ENCODE measurements around the gene PLEKHF1.

- TF ChIP-seq, protein P1, sequence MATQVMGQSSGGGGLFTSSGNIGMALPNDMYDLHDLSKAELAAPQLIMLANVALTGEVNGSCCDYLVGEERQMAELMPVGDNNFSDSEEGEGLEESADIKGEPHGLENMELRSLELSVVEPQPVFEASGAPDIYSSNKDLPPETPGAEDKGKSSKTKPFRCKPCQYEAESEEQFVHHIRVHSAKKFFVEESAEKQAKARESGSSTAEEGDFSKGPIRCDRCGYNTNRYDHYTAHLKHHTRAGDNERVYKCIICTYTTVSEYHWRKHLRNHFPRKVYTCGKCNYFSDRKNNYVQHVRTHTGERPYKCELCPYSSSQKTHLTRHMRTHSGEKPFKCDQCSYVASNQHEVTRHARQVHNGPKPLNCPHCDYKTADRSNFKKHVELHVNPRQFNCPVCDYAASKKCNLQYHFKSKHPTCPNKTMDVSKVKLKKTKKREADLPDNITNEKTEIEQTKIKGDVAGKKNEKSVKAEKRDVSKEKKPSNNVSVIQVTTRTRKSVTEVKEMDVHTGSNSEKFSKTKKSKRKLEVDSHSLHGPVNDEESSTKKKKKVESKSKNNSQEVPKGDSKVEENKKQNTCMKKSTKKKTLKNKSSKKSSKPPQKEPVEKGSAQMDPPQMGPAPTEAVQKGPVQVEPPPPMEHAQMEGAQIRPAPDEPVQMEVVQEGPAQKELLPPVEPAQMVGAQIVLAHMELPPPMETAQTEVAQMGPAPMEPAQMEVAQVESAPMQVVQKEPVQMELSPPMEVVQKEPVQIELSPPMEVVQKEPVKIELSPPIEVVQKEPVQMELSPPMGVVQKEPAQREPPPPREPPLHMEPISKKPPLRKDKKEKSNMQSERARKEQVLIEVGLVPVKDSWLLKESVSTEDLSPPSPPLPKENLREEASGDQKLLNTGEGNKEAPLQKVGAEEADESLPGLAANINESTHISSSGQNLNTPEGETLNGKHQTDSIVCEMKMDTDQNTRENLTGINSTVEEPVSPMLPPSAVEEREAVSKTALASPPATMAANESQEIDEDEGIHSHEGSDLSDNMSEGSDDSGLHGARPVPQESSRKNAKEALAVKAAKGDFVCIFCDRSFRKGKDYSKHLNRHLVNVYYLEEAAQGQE (IDR thresholded peaks at IDR 0.05; ENCODE audit: low read depth) = no peak
- TF ChIP-seq, protein P2, sequence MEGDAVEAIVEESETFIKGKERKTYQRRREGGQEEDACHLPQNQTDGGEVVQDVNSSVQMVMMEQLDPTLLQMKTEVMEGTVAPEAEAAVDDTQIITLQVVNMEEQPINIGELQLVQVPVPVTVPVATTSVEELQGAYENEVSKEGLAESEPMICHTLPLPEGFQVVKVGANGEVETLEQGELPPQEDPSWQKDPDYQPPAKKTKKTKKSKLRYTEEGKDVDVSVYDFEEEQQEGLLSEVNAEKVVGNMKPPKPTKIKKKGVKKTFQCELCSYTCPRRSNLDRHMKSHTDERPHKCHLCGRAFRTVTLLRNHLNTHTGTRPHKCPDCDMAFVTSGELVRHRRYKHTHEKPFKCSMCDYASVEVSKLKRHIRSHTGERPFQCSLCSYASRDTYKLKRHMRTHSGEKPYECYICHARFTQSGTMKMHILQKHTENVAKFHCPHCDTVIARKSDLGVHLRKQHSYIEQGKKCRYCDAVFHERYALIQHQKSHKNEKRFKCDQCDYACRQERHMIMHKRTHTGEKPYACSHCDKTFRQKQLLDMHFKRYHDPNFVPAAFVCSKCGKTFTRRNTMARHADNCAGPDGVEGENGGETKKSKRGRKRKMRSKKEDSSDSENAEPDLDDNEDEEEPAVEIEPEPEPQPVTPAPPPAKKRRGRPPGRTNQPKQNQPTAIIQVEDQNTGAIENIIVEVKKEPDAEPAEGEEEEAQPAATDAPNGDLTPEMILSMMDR (IDR thresholded peaks at IDR 0.05 in 2 of 3, conservative IDR thresholded peaks at IDR 0.05 in 1 of 3; ENCODE audit: borderline replicate concordance in 1 of 3, insufficient read depth in 1 of 3, low read depth in 2 of 3, low read length in 2 of 3) = no peak
- TF ChIP-seq POLR2AphosphoS5 (IDR thresholded peaks at IDR 0.05; ENCODE audit: low read depth, low read length) (no peak), ZNF274 (IDR thresholded peaks at IDR 0.05; ENCODE audit: low read depth, low read length) (no peak), CEBPB (IDR thresholded peaks at IDR 0.05; ENCODE audit: low read depth) (no peak), SIN3A (IDR thresholded peaks at IDR 0.05; ENCODE audit: low read depth) (no peak), ZBTB33 (IDR thresholded peaks at IDR 0.05; ENCODE audit: extremely low read depth, insufficient replicate concordance, low read length) (no peak), MAX (IDR thresholded peaks at IDR 0.05) (no peak), EZH2phosphoT487 (IDR thresholded peaks at IDR 0.05; ENCODE audit: borderline replicate concordance) (no peak), RAD21 (IDR thresholded peaks at IDR 0.05; ENCODE audit: low read depth) (no peak)
Observed at GRCh38 chr19:29714371-29714952, 49.2 kb downstream of the PLEKHF1 start.
